ENCODE data around the gene PLEKHA8.

PLEKHA8 gene

GRCh38 chr7:30172451-30172850, 144.2 kb downstream of the PLEKHA8 start:
- no peak for DNase-seq

- DNase-seq, result no peak
Observed at GRCh38 chr7:30173058-30173897, 145.1 kb downstream of the PLEKHA8 start.

- no peak for DNase-seq
Observed at GRCh38 chr7:30175180-30175579, 147.0 kb downstream of the PLEKHA8 start.

DNA sequence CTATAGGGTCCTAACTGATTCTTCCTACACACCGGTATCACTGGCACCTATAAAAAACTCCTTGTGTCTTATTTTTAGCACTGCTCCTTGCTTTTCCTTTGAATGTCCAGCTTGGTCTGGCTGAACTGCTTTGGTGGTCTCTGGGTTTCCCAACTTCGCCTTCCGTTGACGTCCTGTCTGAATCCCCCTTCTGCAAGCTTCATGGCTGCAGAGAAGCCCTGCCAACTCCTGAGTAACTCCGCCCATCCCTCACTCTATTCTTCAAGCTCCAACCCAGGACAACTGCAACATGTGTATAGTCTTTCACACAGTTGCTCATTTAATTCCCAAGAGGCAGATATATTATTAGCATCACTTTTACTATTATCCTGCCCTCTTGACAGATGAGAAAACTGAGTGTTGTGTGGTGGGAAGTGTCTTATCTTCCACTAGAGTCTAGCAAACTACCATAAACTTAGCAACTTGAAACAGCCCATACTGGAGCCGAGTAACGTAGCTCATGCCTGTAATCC, 147.5 kb downstream of the PLEKHA8 start:
- DNase-seq, result no peak

GRCh38 chr7:30176463-30177109, 148.4 kb downstream of the PLEKHA8 start:
- DNase-seq, result no peak

- no peak for DNase-seq
Observed at GRCh38 chr7:30177186-30177585, 149.0 kb downstream of the PLEKHA8 start.

DNA sequence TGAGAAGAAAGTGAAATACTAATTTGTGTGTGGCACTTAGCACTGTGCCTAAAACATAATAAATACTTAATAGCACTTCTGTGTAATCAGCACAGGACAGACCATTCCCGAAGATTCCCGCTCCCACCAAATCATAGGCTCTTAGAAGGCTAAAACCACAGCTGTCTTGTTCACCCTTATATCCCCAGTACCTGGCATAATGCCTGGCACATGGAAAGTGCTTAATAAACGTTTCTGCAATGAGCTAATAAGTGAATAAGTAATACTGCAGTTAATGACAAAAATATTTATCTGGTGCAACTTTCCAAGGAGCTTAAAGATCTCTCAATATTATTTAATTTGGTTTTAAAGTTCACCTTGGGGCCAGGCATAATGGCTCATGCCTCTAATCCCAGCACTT, 149.8 kb downstream of the PLEKHA8 start:
- no peak for DNase-seq

DNA sequence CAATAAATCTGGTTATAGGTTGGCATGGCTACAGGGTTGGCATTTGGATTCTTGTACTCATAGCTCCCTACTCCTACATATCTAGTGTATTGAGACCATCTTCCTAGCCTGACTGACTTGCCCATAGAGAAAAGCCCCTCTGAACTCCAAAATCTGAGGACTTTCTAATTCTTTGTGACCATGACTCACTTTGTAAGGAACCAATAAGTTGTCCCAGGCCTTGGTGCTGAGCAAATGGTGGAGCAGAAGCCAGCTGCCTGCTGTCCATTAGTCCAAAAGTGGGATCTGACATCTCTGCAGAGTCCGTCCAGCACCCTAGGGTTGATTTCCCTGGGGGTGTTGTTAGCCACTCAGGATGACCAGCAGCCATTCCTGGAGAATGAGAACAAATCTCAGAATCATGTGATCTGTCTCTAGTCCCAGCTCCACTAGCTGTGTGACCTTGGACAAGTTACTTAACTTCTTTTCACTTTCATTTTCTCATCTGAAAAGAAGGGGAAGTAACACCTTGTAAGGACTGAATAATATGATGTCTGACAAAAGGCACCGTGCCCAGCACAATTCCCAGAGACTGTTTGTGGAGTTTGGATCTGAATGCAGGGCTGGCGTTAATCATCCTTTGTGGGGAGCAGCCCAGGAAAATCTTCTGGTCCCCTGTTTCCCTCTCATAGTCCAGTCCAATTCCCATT, 150.7 kb downstream of the PLEKHA8 start:
- no peak for DNase-seq

All from stimulated activated naive CD4-positive, alpha-beta T cell treated with Interleukin-2 at 50 U/mL for 16 hours (primary cell).